Measurements from ENCODE around the gene GORASP2. TPM values are rescaled to one million over a fixed set of nuclear protein-coding genes. Genes with fewer than 3 reads are reported as not detected.

GORASP2 gene
- total RNA-seq, 1 donor from 2014 or later: 94.7 TPM

DNA sequence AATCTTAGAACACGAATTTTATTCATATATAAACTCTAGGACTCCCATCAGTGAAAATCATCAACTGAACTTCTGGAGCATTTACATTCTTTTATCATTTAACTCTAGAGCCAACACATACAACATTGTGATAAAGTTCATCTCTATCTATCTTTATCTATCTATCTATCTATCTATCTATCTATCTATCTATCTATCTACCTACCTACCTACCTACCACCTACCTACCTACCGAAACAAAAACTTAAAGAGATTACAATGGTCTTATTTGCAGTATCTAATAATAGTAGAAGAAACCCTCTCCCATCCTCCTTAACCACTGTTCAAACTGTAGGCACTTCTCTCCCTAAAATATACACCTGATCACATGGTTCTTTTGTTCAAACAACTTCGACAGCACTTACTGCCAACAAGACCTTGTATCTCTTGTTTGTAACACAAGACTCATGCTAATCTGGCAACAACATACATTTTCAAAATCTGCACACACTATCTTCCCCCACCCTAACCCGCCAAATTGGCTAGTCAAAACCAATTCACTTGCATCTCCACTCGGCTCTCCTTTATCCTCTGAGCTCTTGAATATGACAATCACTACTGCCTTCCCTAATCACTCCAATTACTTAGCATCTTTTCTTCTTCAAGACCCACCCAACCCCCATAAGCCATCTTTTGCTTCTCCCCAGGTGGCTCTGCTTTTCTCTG lies 69.0 kb downstream of the GORASP2 start:
- H3K4me3 Mint-ChIP-seq (ENCODE audit: unreplicated experiment): no peak overlapping the region
- H3K36me3 Mint-ChIP-seq (ENCODE audit: unreplicated experiment): peaks cover 53% of the 10 kb centered on the region
- TF ChIP-seq, protein P1, sequence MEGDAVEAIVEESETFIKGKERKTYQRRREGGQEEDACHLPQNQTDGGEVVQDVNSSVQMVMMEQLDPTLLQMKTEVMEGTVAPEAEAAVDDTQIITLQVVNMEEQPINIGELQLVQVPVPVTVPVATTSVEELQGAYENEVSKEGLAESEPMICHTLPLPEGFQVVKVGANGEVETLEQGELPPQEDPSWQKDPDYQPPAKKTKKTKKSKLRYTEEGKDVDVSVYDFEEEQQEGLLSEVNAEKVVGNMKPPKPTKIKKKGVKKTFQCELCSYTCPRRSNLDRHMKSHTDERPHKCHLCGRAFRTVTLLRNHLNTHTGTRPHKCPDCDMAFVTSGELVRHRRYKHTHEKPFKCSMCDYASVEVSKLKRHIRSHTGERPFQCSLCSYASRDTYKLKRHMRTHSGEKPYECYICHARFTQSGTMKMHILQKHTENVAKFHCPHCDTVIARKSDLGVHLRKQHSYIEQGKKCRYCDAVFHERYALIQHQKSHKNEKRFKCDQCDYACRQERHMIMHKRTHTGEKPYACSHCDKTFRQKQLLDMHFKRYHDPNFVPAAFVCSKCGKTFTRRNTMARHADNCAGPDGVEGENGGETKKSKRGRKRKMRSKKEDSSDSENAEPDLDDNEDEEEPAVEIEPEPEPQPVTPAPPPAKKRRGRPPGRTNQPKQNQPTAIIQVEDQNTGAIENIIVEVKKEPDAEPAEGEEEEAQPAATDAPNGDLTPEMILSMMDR (IDR thresholded peaks at IDR 0.05): no peak
- DNase-seq (ENCODE audit: extremely low spot score, unreplicated experiment): no peak
- H3K27ac Mint-ChIP-seq (ENCODE audit: unreplicated experiment): no peak overlapping the region
- H3K4me1 Mint-ChIP-seq (ENCODE audit: unreplicated experiment): no peaks in the 10 kb centered on the region
- no peaks in the 10 kb centered on the region for H3K27me3 Mint-ChIP-seq (ENCODE audit: unreplicated experiment)
- H3K9me3 Mint-ChIP-seq (ENCODE audit: unreplicated experiment): no peaks in the 10 kb centered on the region

DNA sequence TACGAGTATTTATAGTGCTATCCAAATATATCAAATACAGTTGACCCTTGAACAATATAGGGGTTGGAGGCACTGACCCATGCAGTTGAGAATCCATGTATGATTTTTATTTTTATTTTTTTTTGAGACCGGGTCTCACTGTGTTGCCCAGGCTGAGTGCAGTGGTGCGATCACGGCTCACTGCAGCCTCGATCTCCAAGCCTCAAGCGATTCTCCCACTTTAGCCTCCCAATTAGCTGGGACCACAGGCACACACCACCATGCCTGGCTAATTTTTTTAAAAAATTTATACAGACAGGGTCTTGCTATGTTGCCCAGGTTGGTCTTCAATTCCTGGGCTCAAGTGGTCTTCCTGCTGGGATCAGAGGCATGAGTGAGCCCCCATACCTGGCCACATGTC lies 70.6 kb downstream of the GORASP2 start:
- Mint-ChIP-seq H3K36me3 (ENCODE audit: unreplicated experiment) (peaks cover 53% of the 10 kb centered on the region), H3K9me3 (ENCODE audit: unreplicated experiment) (no peaks in the 10 kb centered on the region), H3K4me1 (ENCODE audit: unreplicated experiment) (no peaks in the 10 kb centered on the region)

DNA sequence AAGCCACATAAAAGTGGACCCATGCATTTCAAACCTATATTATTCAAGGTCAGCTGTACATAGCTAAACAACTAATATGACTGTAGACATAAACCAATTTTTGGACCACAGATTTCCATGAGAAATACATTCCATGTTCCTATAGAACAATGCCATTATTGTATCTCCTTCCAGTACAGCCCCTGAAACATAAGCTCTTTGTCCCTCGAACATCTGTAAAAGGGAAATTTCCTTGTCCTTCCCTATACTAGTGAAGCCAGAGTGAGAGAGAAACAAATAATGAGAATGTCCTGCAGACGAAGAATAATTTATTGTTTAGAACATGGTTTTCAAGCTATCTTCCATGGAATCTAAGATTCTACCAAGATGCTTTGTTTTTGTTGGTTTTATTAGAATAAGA lies 75.3 kb downstream of the GORASP2 start:
- no peaks in the 10 kb centered on the region for H3K27me3 Mint-ChIP-seq (ENCODE audit: unreplicated experiment)
- H3K36me3 Mint-ChIP-seq (ENCODE audit: unreplicated experiment): peaks cover 57% of the 10 kb centered on the region
- no peak overlapping the region for H3K27ac Mint-ChIP-seq (ENCODE audit: unreplicated experiment)
- H3K4me1 Mint-ChIP-seq (ENCODE audit: unreplicated experiment): no peaks in the 10 kb centered on the region
- no peaks in the 10 kb centered on the region for H3K9me3 Mint-ChIP-seq (ENCODE audit: unreplicated experiment)
- DNase-seq (ENCODE audit: extremely low spot score, unreplicated experiment): no peak
- TF ChIP-seq, protein P1 (IDR thresholded peaks at IDR 0.05): no peak
- H3K4me3 Mint-ChIP-seq (ENCODE audit: unreplicated experiment): no peak overlapping the region

More for the DNA sequence above, 70.6 kb downstream of the GORASP2 start:
- TF ChIP-seq, protein P1 (IDR thresholded peaks at IDR 0.05): no peak
- no peak for DNase-seq (ENCODE audit: extremely low spot score, unreplicated experiment)
- no peak overlapping the region for H3K4me3 Mint-ChIP-seq (ENCODE audit: unreplicated experiment)
- H3K27ac Mint-ChIP-seq (ENCODE audit: unreplicated experiment): no peak overlapping the region
- no peaks in the 10 kb centered on the region for H3K27me3 Mint-ChIP-seq (ENCODE audit: unreplicated experiment)

DNA sequence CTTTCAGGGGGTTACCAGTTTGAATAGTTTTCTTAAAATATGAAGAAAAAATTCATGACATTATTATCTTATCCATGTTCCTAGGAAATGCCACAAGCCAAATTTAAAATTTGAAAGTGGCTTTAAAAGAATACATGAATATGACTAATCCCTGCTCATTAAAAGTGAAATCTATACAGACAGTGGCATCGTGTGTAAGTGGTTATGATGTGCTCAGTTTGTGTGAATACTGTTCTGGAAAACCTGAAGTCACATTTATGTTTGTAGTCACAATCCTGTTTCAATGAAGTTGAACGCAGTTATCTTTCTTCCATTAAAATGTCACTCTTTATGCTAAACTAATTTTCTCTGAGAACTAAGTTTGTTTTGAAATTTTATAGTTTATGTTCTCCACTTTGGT lies 75.8 kb downstream of the GORASP2 start:
- TF ChIP-seq, protein P1 (IDR thresholded peaks at IDR 0.05): no peak
- Mint-ChIP-seq H3K4me3 (ENCODE audit: unreplicated experiment) (no peak overlapping the region), H3K27me3 (ENCODE audit: unreplicated experiment) (no peaks in the 10 kb centered on the region), H3K4me1 (ENCODE audit: unreplicated experiment) (no peaks in the 10 kb centered on the region), H3K36me3 (ENCODE audit: unreplicated experiment) (peaks cover 60% of the 10 kb centered on the region), H3K27ac (ENCODE audit: unreplicated experiment) (no peak overlapping the region), H3K9me3 (ENCODE audit: unreplicated experiment) (no peaks in the 10 kb centered on the region)
- no peak for DNase-seq (ENCODE audit: extremely low spot score, unreplicated experiment)

DNA sequence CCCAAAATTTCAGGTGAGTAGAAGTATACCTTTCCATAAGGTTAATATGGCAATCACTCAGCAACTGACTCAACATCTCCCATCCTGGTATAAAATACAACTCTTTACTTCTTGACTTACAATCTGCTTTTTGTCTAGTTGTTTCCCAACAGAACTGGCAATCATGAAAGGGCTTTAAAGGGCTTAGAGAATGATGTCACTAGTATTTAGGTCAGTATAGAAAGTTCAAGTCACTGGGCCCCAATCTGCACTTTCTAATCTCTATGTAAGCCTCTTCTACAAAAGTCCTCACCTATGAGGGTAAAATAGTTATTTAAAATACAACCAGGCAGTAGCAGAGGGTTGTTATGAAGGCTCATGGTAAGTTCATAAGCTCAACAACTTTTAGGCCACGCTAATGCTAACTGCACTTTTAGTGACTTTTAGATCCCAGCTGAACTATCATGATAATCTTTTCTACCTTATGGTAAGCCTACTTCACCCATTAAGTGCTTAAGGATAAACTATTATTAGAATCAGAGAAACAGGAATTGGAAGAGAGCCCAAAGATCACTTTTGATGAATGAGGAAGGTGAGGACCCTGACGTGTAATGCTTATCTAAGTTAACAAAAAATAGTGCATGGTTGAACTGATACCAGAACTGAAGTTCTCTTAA lies 79.6 kb downstream of the GORASP2 start:
- Mint-ChIP-seq H3K36me3 (ENCODE audit: unreplicated experiment) (peaks cover 56% of the 10 kb centered on the region), H3K27ac (ENCODE audit: unreplicated experiment) (no peak overlapping the region), H3K4me3 (ENCODE audit: unreplicated experiment) (no peak overlapping the region), H3K27me3 (ENCODE audit: unreplicated experiment) (no peaks in the 10 kb centered on the region), H3K4me1 (ENCODE audit: unreplicated experiment) (no peaks in the 10 kb centered on the region), H3K9me3 (ENCODE audit: unreplicated experiment) (no peaks in the 10 kb centered on the region)
- no peak for DNase-seq (ENCODE audit: extremely low spot score, unreplicated experiment)
- TF ChIP-seq, protein P1 (IDR thresholded peaks at IDR 0.05): no peak

Data from osteocyte (in vitro differentiated cells).